Astrocyte (in vitro differentiated cells and primary cell): ENCODE data around the gene POLDIP3. TPM values are rescaled to one million over a fixed set of nuclear protein-coding genes. Genes with fewer than 3 reads are reported as not detected.

ENCODE experiments used
- DNase-seq: peaks from one replicate; pipeline ENCODE4 v3.0.0-alpha.2; 2010; ENCODE audit warnings: low read depth
- FAIRE-seq: peaks from 2 replicates; lab custom pipeline; 2011; peaks lifted over from hg19 to GRCh38; lab: Jason Lieb, UNC
- H2AFZ ChIP-seq: 2 replicates; pipeline ENCODE4 v1.6.0; 2012; ENCODE audit warnings: low read depth, low read length, inconsistent platforms
- H3K27ac ChIP-seq: 2 replicates; pipeline ENCODE4 v1.5.1; 2011; ENCODE audit warnings: low read depth, low read length, inconsistent platforms
- H3K27me3 ChIP-seq: 2 replicates; pipeline ENCODE4 v1.6.0; 2011; ENCODE audit warnings: low read length, inconsistent platforms; ENCODE audit not compliant: insufficient read depth
- H3K36me3 ChIP-seq: 2 replicates; pipeline ENCODE4 v1.5.1; 2011; ENCODE audit warnings: low read length, inconsistent platforms; ENCODE audit not compliant: insufficient read depth
- H3K4me1 ChIP-seq: 2 replicates; pipeline ENCODE4 v1.5.1; 2011; ENCODE audit warnings: low read length, inconsistent platforms; ENCODE audit not compliant: insufficient read depth
- H3K4me2 ChIP-seq: 2 replicates; pipeline ENCODE4 v1.6.0; 2012; ENCODE audit warnings: low read length, inconsistent platforms
- H3K4me3 ChIP-seq: 2 replicates; pipeline ENCODE4 v1.5.1; 2011; ENCODE audit warnings: low read depth, mild to moderate bottlenecking, low read length, inconsistent platforms; ENCODE audit not compliant: insufficient read depth
- H3K79me2 ChIP-seq: 2 replicates; pipeline ENCODE4 v1.6.0; 2012; ENCODE audit warnings: mild to moderate bottlenecking, low read length, inconsistent platforms; ENCODE audit not compliant: insufficient read depth
- H3K9ac ChIP-seq: 2 replicates; pipeline ENCODE4 v1.6.0; 2012; ENCODE audit warnings: mild to moderate bottlenecking, low read length, inconsistent platforms
- H3K9me3 ChIP-seq: 2 replicates; pipeline ENCODE4 v1.5.1; 2012; ENCODE audit warnings: low read depth, mild to moderate bottlenecking, low read length, inconsistent platforms; ENCODE audit not compliant: insufficient read depth
- H4K20me1 ChIP-seq: 2 replicates; pipeline ENCODE4 v1.6.0; 2012; ENCODE audit warnings: low read length, inconsistent platforms; ENCODE audit not compliant: insufficient read depth
- H3K27ac Mint-ChIP-seq: one replicate; pipeline ENCODE4 v1.8.0; 2021; ENCODE audit warnings: mild to moderate bottlenecking, mixed read lengths; ENCODE audit not compliant: unreplicated experiment
- H3K27me3 Mint-ChIP-seq: one replicate; pipeline ENCODE4 v1.8.0; 2021; ENCODE audit warnings: low read depth, mixed read lengths; ENCODE audit not compliant: unreplicated experiment
- H3K36me3 Mint-ChIP-seq: one replicate; pipeline ENCODE4 v1.8.0; 2021; ENCODE audit warnings: low read depth, mixed read lengths; ENCODE audit not compliant: unreplicated experiment
- H3K4me1 Mint-ChIP-seq: one replicate; pipeline ENCODE4 v1.8.0; 2021; ENCODE audit warnings: low read depth, mixed read lengths; ENCODE audit not compliant: unreplicated experiment
- H3K4me3 Mint-ChIP-seq: one replicate; pipeline ENCODE4 v1.8.0; 2021; ENCODE audit warnings: mild to moderate bottlenecking, moderate library complexity, mixed read lengths; ENCODE audit not compliant: unreplicated experiment
- H3K9me3 Mint-ChIP-seq: one replicate; pipeline ENCODE4 v1.8.0; 2021; ENCODE audit warnings: mild to moderate bottlenecking, mixed read lengths; ENCODE audit not compliant: unreplicated experiment
- CTCF ChIP-seq: IDR thresholded peaks from 2 replicates; pipeline ENCODE4 v1.5.1; 2011; ENCODE audit warnings: low read depth, mild to moderate bottlenecking, inconsistent platforms, low read length, moderate library complexity; ENCODE audit not compliant: insufficient read depth
- EZH2 ChIP-seq: IDR thresholded peaks from 2 replicates; pipeline ENCODE4 v1.6.1; 2012; ENCODE audit warnings: mild to moderate bottlenecking, low read length, inconsistent platforms; ENCODE audit not compliant: insufficient read depth
- total RNA-seq: library from RNA; stranded (reverse); gene quantifications from 2 replicates; pipeline ENCODE4 v1.2.1, GENCODE V29; 2021

POLDIP3 gene
- total RNA-seq, 1 donor from 2014 or later, result 57.1 TPM

- Mint-ChIP-seq H3K4me1 (peaks cover 33% of the 10 kb centered on the region), H3K27ac (no peak overlapping the region), H3K27me3 (no peaks in the 10 kb centered on the region), H3K9me3 (no peaks in the 10 kb centered on the region), H3K4me3 (peak overlapping the region; percentile 37), H3K36me3 (no peaks in the 10 kb centered on the region)
- FAIRE-seq (no peak), DNase-seq (no peak)
- H3K27ac ChIP-seq, result no peak overlapping the region
- no peaks in the 10 kb centered on the region for H3K36me3 ChIP-seq
- peaks cover 93% of the 10 kb centered on the region for H3K79me2 ChIP-seq
- peaks cover 38% of the 10 kb centered on the region for H3K4me1 ChIP-seq
- H3K9ac ChIP-seq, result peak overlapping the region; percentile 22
- no peak overlapping the region for H3K4me3 ChIP-seq
- H3K9me3 ChIP-seq, result no peaks in the 10 kb centered on the region
- H3K27me3 ChIP-seq, result no peaks in the 10 kb centered on the region
- peak overlapping the region; percentile 100 for H3K4me2 ChIP-seq
- TF ChIP-seq EZH2 (no peak), CTCF (no peak)
- no peak overlapping the region for H2AFZ ChIP-seq
- peaks cover 82% of the 10 kb centered on the region for H4K20me1 ChIP-seq
These were observed 29.1 kb upstream of the POLDIP3 start for GRCh38 chr22:42643634-42644421.

GRCh38 chr22:42642806-42643633 is 28.3 kb upstream of the POLDIP3 start:
- DNase-seq (no peak), FAIRE-seq (no peak)
- no peak overlapping the region for H3K4me3 ChIP-seq
- H3K27ac ChIP-seq, result no peak overlapping the region
- Mint-ChIP-seq H3K36me3 (no peaks in the 10 kb centered on the region), H3K4me1 (peaks cover 33% of the 10 kb centered on the region), H3K9me3 (no peaks in the 10 kb centered on the region), H3K27ac (no peak overlapping the region), H3K4me3 (no peak overlapping the region), H3K27me3 (no peaks in the 10 kb centered on the region)
- H3K4me1 ChIP-seq, result peaks cover 32% of the 10 kb centered on the region
- no peaks in the 10 kb centered on the region for H3K27me3 ChIP-seq
- no peaks in the 10 kb centered on the region for H3K9me3 ChIP-seq
- H3K36me3 ChIP-seq, result no peaks in the 10 kb centered on the region
- no peak for TF ChIP-seq CTCF
- no peak for TF ChIP-seq EZH2
- no peak overlapping the region for H2AFZ ChIP-seq
- peaks cover 91% of the 10 kb centered on the region for H3K79me2 ChIP-seq
- peaks cover 74% of the 10 kb centered on the region for H4K20me1 ChIP-seq
- no peak overlapping the region for H3K4me2 ChIP-seq
- no peak overlapping the region for H3K9ac ChIP-seq
